Hypothalamus (tissue), 51 donors: ENCODE data around the gene SS18L1.
"Not testable (repeated sequence)": the region's sequence is repeated elsewhere in the genome, so short reads cannot be mapped to it uniquely, and the experiment has no call there.

ENCODE experiments used
- DNase-seq, 51 donors: peaks; one replicate each; lab custom pipeline; 2025; lab: John Stamatoyannopoulos, UW

Gene SS18L1, protein sequence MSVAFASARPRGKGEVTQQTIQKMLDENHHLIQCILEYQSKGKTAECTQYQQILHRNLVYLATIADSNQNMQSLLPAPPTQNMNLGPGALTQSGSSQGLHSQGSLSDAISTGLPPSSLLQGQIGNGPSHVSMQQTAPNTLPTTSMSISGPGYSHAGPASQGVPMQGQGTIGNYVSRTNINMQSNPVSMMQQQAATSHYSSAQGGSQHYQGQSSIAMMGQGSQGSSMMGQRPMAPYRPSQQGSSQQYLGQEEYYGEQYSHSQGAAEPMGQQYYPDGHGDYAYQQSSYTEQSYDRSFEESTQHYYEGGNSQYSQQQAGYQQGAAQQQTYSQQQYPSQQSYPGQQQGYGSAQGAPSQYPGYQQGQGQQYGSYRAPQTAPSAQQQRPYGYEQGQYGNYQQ

DNA sequence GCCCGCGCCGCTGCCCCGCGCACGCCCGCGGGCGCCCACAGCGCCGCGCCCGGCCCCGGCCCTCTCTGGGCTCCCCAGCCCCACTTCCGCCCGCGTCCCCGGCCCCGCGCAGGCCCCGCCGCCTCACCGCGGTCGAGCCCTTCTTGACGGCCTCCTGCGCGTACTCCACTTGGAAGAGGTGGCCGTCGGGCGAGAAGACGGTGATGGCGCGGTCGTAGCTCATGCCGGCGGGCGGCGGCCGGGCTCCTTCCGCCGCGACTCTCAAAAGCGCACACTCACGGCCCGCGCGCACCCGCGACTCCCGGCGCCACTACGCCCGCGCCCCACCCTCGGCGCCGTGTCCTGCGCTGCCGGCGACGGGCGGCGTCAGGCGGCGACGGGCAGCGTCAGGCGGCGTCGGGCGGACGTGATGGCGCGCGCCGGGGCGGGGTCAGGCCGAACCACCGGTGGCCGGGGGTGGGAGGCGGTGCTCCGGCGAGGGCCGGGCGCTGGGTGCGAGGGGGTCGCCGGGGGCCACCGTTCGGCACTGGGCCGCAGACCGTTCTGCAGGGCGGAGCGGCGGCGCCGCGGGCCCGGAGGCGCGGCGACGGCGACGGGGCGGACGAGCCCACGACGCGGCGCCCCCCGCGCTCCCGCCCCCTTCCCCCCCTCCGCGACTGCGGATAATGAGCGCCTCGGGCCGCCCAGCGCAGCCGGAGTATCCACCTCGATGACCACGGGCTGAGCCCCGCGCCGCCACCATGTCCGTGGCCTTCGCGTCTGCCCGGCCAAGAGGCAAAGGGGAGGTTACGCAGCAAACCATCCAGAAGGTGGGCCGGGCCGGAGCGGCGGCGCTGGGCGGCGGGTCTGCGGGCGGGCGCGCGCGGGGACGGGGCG lies at the start of gene SS18L1, which contains the start of gene PSMA7:
Gene SS18L1 (plus strand): TSS at position 689 of the 876 bp plus-strand sequence. CDS start 52 bp downstream, at position 741.
Gene PSMA7 (minus strand): TSS at position 314 of the 876 bp plus-strand sequence. CDS start 91 bp downstream, at position 223.
- peak; percentile 33 to 92 (median 76) for DNase-seq

DNA sequence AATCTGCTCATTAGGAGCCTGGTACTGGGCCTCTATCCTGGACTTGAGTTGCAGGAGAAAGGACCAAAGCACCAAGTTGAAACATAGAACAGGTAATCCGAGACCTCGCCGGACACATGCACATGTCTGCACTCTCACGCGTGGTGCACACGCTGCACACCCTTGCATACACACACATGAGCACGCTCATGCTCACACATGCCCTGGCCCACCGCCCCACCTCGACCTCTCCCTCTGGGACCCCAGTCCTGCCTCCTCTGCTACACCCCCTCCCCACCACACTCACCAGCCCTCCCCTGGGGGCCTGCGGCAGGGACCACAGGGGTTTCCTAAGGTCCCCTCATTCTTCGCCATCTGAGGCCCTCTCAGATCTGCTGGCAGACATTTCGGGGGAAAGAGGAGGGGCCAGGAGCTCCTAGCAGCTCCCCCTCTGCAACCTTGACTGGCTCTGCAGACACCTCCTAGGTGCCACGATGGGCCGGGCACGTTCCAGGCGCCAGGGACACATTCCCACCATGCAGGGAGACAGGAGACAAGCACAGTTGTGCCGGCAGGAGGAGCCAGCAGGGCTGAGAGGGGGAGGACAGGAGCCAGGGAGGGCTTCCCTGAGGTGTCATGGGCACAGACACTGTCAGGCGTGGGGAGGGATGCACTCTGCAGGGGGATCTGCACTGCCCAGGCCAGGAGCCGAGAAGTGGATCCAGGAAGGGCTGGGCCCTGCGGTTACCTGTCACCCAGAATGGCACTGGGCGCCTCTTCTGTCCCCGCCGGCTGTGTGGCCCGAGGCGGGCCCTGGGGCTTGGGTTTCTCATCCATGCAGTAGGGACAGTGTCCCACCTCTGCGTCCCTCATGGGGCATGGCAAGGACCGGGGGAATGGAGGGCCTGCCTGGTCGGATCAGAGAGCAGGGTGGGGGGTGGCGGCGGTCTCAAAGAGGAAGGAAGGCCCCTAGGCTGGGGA lies 46.9 kb upstream of the SS18L1 start:
- DNase-seq, result no peak

DNA sequence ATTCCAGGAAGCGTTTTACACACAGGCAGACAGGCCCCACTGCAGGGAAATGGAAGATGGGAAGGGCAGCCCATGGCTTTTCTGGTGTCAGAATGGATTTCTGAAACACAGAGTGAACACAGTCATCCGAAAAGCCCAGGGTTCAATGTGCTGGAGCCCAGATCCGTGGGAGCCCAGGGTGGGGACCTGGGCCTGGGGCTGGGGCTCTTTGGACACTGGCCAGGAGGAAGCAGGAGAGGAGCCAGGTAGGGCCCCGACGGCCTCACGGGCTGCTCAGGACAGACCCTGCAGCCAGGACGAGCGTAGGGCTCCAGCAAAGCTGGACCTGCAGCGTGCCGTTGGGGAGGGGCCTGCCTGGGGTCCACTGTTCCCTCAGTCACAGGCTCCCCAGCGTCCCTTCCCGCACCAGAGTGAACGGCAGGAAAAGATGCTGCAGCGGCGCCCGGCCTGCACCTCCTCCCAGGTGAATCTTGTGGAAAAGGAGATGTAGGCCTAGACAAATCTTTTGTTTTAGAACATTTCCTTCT lies 45.6 kb upstream of the SS18L1 start:
- no peak for DNase-seq

DNA sequence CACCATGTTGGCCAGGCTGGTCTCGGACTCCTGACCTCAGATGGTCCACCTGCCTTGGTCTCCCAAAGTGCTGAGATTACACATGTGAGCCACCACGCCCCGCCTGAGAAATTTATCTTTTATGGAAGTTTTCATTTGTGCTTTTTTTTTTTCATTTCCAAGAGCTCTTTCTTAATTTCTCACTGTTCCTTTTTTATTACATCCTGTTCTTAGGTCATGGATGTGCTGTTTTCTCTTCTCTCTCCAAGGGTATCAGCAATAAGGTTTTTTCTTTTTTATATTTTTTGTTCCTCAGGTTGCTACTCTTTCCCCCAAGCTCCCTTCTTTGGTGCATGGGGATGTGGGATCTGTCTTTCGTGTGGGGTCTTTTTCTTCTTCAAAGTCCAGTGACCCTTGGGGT lies 42.5 kb upstream of the SS18L1 start:
- DNase-seq, result no peak

DNA sequence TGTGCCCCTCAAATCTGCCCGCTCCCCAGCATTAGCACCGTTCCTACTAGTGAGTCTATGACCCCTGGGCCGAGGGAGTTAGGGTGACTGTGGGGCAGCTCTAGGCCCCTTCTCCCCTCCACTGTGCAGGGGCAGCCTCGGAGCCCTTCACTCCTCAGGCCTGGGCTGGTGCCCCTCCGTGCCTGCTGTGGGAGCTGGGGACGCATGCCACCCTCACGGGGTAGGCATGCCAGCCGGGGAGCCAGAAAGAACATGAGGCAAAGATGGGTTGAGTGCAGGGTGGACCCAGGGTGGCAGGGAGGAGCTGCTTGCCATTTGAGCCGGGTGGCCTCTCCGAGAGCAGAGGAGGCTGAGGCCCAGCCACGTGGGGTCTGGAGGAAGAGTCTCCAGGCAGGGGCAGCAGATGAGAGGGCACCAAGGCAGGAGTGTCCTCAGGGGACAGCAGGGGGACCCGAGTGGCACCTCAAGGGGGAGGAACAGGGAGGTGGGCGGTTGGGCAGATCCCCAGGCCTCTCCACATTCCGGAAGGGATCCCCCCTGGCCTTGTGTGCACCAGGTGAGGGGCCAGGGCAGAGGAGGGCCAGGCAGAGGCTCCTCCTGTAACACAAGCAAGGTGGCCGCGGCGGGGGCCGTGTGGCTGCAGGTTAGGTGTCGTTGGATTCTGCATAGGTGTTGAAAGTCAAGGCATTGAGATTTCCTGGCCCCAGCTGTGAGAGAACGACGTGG lies 39.9 kb upstream of the SS18L1 start:
- no peak for DNase-seq

DNA sequence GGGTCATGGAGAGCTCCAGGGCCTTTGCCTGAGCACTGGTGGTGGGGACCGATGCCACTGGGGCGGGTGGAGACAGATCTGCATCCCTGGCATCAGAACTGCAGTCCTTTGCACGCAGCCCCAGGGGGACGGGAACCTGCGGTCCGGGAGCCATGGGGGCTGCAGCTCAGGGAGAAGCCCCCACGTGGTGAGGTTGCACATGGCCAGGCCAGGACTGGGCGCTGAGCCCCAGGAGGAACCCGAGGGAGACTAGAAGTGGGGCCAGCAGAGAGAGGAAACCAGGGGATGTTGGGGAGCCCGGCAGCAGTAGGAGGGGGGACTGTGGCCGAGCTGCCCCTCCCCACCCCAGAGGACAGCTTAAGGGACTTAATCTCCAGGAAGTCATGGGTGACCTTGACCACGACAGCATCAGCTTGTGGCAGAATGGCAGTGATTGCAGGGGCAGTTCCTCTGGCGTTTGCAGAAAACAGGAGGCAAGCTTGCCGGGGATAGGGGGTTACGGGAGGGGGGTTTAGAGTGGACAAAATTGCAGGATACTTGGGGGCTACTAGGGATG lies 39.3 kb upstream of the SS18L1 start:
- no peak for DNase-seq

DNA sequence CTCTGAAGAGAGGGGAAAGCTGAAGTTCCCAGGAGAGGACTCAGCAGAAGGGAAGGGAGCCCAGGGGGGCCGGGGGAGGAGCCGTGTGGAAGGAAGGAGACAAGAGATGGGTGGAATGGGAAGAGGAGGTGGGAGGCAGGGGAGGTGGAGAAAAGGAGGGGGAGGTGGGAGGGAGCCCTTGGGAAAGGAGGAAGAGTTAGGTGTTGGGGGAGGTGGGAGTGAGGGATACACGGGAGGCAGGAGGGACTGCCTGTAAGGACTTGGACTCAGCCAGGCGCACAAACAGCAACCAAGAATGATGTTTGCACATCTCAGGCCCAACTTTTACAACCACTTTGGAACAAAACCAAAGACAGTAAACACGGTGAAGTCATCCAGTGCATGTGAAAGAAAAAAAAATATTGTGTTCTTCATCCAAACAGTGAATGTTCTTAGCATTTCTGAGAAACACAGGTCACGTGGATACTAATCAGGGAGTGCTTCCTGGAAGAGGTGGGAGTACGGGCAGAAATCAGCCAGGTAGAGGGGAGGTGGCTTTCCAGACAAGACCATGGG lies 38.7 kb upstream of the SS18L1 start:
- no peak for DNase-seq

DNA sequence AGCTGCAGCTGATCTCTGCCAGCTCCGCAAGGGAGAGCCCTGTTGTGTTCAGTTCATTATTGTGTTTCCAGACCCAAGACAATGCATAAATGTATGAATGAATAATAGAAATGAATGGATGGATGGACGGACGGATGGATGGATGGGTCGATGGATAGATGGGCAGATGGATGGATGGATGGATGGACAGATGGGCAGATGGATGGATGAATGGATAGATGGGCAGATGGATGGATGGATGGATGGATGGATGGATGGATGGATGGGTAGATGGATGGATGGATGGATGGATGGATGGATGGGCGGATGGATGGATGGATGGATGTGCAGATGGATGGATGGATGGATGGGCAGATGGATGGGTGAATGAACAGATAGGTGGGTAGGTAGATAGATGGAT lies 38.0 kb upstream of the SS18L1 start:
- no peak for DNase-seq

DNA sequence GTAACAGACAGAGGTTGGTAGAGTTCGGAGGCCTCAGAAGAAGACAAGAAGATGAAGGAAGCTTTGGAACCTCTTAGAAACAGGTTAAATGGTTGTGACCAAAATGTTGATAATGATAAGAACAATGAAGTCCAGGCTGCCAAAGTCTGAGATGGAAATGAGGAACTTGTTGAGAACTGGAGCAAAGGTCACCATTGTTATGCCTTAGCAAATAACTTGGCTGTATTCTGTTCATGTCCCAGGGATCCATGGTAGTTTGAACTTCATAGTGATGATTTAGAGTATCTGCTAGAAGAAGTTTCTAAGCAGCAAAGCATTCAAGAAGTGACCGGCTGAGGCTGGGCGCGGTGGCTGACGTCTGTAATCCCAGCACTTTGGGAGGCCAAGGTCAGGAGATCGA lies 32.4 kb upstream of the SS18L1 start:
- no peak for DNase-seq

DNA sequence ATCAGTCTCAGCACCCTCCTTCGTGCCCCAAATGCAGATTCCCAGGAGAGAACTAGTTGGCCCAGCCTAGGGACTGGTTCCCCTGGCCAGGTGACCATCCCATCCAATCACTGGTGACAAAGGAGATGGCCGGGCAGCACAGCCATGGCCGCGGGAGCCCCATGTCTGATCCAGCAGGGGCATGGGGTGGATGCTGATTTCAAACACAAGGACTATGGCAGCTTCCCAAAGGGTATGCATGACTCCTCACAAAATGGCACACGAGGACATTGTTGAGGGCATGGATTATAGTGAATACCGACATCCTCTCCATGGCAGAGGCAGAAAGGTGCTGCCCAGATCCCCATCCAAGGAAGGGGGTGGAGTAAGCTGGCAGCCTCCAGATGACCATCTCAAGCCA lies 31.2 kb upstream of the SS18L1 start:
- no peak for DNase-seq

DNA sequence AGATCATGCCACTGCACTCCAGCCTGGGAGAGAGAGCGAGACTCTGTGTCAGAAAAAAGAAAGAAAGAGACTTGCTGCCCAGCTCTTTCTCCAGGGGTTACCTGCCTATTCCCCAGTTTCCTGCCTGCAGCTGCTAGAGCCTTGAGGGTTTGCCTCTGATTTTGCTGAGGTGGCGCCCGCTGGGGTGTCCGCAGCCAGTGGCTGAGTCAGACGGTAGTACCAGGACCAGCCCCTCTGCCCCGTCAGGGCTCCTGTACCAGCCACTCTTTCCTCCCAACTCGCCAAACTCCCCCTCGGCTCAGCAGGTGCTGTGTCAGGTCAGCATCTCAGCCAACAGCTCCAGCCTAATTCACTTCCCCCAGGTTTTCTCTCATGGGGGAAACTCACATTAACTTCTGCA lies 28.7 kb upstream of the SS18L1 start:
- no peak for DNase-seq

DNA sequence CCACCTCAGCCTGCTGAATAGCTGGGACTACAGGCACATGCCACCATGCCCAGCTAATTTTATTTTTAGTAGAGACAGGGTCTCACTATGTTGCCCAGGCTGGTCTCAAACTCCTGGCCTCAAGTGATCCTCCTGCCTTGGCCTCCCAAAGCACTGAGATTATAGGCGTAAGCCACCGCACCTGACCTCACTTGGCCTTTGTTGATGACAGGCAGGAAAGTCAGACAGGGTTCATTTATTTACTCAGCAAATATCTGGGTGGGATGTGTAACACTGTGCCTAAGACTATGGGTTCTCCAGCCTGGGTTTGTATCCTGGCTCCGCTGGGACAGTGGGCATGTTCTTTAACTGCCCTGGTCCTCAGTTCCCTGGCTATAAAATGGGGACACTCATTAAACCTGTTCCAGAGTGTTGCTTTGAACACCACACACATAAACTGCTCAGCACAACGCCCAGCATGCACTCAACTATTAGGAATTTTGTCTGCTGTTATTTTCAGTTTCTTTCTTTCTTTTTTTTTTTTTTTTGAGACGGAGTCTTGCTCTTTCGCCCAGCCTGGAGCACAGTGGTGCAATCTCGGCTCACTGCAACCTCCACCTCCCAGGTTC lies 27.7 kb upstream of the SS18L1 start:
- not testable (repeated sequence) for DNase-seq

DNA sequence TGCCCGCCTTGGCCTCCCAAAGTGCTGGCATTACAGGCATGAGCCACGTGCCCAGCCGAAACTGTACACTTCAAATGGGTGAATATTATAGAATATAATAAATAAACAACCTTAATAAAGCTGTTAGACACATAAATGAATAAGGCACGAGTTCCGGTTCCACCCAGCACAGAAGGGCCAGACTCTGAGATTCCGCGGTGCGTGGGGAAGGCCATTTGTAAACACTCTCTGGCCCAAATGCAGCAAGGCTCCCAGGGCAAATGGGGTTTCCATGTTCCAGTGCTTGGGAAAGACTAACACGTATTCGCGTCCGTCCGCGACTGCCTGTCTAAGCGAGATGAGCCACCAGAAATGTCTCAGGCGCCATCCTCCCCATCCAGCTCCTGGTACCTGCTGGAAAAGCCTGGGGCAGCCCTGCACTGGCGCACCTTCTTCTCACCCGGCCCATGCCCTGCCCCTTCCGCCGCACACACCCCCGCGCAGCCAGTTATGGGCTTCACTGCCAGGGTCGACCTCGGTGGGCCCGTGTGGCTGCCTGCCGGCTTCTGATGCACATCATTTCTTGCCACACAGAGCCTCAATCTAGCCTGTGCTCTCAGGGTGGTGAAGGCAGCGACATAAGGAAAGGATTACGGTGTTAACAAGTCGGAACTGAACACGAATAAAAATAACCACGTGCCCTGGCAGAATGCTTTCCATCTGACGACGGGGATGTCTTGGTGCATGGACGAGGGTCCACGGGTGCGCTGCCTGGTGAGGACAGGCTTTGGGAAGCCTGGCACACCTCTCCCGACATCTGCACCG lies 26.8 kb upstream of the SS18L1 start:
- no peak for DNase-seq

DNA sequence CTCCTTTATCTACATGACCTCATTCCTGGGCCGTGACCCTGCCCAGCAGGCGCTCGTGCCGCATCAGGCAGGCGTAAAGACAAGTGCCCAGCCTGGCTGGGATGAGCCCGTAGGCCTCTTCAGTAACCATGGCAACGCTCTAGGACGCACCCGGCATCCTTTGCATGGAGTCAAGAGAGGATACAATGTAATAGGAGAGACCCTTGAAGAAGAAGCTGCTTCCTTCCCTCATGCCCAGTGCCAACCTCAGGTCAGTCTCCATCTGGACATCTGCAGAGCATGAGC lies 26.3 kb upstream of the SS18L1 start:
- DNase-seq, result no peak

DNA sequence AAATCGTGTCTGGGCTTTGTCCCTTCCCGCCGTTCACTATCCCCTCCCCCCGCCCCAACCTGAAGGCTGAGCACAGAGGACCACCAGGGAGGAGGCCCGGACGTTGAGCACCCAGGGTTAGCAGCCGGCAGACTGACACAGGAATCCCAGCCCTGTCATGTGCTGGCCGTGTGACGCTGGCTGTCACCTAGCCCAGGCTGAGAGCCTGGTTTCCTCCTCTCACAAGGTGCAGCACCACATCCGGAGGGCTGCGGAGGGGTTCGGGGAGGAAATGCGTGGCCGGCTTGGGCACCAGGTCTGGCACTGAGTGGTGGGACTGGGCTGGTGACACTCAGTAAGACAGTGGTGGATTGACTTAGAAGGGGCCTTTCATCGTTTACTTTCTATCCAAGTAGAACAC lies 25.9 kb upstream of the SS18L1 start:
- DNase-seq, result peak in 1 of 51 donors; percentile 1

DNA sequence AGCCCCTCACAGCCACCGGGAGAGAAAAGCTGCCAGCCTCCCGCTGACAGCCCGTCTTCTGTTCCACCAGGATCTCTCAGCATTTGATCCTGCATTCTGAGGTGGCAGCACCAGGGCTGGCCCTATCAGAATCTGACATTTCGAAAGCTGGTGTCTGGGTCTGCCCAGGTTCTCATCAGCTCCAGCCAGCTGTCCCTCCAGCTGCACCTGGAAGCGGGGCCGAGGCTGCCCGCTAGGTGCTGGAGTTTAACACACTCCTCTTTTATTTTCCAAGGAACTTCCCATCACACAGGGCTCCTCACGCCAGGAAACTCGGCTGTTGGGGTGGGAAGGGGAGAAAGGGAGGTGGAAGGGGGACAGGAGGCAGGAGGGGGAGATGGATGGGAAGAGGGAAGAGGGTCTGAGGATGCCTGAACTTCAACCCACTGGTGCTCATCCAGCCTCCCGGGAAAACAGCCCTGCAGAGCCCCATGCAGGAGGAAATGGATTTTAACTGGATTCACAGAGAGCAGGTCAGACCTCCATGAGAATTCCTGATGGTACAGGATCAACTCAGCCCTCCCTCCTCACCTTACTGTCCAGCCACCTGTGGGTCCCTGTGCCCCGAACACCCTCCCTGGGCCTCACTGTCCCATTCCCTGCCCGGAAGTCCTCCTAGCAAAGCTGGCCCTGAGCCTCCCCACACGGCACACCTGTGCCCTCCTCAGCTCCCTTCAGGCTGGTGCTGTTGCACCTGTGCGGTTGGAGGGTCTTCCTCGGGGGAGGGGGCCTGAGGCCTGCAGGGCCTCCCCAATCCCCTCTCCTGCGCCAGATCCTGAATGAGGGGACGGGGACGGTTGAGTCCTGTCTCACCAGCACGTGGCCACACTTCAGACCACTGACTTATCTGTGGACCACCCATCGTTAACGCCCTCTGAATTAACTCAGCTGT lies 25.2 kb upstream of the SS18L1 start:
- no peak for DNase-seq

DNA sequence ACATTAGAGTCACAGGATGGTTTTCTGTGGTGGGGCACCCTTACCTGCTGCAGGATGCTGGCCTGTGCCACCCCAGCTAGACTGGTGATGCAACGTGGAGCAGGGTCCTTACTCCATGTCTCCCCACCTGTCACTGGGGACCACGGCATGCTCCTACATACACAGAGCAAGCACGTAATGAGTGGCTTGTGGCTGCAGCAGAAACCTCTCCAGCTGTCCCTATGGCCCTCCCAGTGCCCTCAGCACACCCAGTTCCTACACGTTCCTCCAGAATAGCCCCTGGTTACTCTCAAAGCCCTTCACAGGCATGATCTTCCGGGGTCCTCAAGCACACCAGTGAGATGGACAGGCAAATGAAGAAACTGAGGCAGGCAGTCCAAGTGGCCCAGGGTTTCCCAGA lies 24.5 kb upstream of the SS18L1 start:
- DNase-seq, result no peak
